Ovary (tissue), 3 donors: ENCODE data around the gene WNT8A.

Experiments
- EP300 ChIP-seq: sonication (generic); formaldehyde crosslinking; IDR thresholded peaks from one replicate; pipeline ENCODE4 v1.6.1; 2017; ENCODE audit warnings: antibody characterized with exemption
- POLR2A ChIP-seq: fragments of 450-650 bp; IDR thresholded peaks from one replicate; pipeline ENCODE4 v1.6.1; 2017; ENCODE audit warnings: antibody characterized with exemption, mild to moderate bottlenecking, moderate library complexity
- TF ChIP-seq, protein P1 (sequence below), 3 donors: fragments of 450-650 bp in 2 of 3; fragments of 200-600 bp in 1 of 3; IDR thresholded peaks; one replicate each; pipeline versions ENCODE4 v1.5.1 to v1.8.0; 2016 to 2022; ENCODE audit warnings: antibody characterized with exemption in 3 of 3, mild to moderate bottlenecking in 1 of 3
- donor health status: DM: no; HTN: no; CAD: no.

DNA sequence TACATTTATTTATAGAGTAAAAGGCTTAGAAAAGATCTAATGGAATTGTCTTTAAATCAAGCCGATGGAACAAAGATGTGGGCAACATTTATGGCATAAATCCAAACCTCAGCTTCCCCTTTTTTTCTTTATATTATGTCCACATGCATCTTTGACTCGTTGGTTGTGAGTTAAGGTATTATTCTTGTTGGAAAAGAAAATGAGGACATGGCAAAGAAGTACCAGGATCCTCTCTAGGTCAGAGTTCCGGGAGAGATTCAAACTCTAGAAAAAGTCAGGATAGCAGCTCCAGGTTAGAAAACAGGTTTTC, 55.9 kb downstream of the WNT8A start:
- TF ChIP-seq EP300 (no peak), POLR2A (no peak)
- TF ChIP-seq, protein P1, sequence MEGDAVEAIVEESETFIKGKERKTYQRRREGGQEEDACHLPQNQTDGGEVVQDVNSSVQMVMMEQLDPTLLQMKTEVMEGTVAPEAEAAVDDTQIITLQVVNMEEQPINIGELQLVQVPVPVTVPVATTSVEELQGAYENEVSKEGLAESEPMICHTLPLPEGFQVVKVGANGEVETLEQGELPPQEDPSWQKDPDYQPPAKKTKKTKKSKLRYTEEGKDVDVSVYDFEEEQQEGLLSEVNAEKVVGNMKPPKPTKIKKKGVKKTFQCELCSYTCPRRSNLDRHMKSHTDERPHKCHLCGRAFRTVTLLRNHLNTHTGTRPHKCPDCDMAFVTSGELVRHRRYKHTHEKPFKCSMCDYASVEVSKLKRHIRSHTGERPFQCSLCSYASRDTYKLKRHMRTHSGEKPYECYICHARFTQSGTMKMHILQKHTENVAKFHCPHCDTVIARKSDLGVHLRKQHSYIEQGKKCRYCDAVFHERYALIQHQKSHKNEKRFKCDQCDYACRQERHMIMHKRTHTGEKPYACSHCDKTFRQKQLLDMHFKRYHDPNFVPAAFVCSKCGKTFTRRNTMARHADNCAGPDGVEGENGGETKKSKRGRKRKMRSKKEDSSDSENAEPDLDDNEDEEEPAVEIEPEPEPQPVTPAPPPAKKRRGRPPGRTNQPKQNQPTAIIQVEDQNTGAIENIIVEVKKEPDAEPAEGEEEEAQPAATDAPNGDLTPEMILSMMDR (IDR thresholded peaks at IDR 0.05), result no peak
